GM19043 (cell line): ENCODE results near the gene NRG3.
"Not testable (repeated sequence)": the region's sequence is repeated elsewhere in the genome, so short reads cannot be mapped to it uniquely, and the experiment has no call there.

Source experiments
- ATAC-seq: cut with Tn5 transposase; IDR thresholded peaks from one replicate; pipeline ENCODE4 v1.9.1; 2021; ENCODE audit warnings: low read depth; ENCODE audit not compliant: unreplicated experiment

The NRG3 gene

DNA sequence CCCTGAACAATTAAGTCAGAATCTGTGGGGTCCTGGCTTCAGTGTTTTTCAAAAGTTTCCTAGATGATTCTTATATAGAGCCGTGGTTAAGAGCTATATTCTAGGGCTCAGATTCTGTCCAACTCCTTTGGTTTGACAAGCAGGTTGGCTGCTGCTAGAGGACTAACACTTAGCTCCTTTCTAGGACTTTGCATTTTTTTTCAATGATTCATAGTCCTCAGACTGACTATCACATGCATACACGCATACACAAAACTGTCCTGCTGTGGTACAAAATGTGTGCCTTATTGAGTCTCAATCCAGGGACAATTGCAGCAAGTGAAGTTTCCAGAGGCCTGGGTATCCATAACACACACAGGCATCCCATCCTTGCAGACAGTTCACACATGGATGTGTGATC is 392.0 kb downstream of the NRG3 start:
- ATAC-seq: no peak

GRCh38 chr10:82267465-82267864 is 392.5 kb downstream of the NRG3 start:
- no peak for ATAC-seq

GRCh38 chr10:82267960-82268359 is 393.0 kb downstream of the NRG3 start:
- no peak for ATAC-seq

GRCh38 chr10:82277591-82277990 is 402.6 kb downstream of the NRG3 start:
- ATAC-seq: no peak

DNA sequence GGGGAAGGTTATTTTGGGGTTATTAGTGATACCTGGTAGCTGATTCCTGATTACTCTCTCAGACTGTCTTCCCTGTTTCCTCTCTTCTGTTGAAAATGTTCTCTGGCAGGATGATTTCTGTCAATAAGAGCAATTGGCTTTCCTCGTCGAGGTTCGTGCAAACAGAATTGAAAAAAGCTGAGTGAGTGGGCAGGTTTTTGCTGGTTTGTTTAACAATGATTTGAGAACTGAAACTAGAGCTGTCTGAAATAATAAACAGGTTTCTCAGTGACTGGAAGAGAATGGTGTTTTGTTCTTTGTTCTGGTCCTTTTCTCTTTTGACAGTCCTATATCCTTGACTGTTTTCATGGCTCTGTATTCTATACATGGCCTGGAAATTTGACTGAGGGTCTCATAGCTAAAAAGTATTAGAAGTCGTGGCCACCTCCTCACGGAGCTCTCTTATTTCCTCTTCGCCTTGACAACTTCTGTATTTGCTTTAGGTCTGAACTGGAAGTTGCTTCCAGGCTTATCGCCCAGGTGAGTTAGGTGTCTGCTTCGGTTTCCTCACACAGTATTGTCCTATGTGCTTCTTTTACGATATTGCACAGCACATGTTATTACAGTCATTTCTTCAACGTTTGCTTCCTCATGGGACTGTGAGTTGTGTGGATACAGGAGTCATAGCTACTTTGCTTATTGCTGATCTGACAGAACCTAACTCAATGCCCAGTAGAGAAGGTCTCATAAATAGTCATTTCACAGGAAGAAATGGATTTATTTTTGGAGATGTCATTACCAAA is 403.6 kb downstream of the NRG3 start:
- no peak for ATAC-seq

- ATAC-seq: no peak
Observed at GRCh38 chr10:82282782-82283456, 407.9 kb downstream of the NRG3 start.

DNA sequence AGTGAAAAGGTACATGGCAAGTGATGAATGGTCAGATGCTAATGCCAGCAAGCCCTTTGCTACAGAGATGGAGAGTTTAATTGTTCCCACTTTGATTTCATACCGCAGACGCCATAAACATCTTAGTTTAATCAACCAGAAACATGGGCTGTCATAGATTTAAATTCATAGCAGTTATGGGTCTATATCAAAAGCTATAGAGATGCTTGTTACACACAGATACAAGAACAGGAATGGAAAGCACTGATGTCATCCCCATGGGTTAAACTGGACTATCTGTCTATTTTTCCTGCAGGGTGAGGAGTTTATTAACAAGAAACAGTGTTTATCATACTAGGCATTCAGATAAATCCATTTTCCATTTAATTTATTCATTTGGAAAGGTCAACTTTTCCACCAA is 409.2 kb downstream of the NRG3 start:
- ATAC-seq: no peak

- no peak for ATAC-seq
Observed at GRCh38 chr10:82288461-82288881, 413.5 kb downstream of the NRG3 start.

- ATAC-seq: no peak
Observed at GRCh38 chr10:82289945-82290344, 415.0 kb downstream of the NRG3 start.

DNA sequence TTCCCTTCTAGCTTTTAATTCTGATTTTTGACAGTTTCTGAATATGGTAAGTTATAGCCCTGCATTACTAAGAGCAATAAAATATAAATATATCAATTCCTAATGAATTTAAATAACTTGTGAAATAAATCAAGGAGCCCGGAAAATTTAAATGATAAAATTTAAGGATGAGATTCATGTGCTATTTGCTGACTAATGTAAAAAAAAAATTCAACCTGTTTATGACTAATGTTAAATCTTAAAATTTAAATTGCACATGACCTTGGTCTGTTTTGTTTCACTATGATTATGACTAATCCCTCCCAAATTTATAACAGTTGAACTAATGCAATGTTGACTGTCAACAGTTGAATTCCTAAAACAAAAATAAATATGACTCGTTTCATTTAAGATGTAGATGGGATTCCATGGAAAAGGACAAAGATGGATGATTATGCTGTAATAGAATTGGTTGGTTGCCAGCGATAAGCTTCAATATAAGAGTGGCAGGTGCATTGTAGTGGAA is 419.9 kb downstream of the NRG3 start:
- no peak for ATAC-seq

DNA sequence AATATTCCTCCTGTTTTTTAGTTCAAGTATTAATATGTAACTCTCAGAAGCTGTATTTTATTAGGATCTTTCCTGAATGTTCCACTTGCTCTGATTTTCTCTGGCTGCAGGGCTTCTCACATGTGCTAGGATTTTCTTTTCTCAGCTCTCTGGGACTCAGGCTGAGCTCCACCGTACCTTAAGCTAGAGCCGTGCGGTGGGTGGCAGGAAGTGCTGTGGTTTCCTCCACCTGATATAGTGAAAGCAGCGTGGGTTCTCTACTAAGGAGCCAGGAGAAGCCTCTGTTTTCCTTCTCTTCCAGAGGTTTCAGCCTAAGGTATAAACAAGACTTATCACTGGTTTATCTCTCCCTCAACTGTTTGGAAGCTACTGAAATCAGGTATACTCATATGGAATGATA is 433.6 kb downstream of the NRG3 start:
- ATAC-seq: no peak

DNA sequence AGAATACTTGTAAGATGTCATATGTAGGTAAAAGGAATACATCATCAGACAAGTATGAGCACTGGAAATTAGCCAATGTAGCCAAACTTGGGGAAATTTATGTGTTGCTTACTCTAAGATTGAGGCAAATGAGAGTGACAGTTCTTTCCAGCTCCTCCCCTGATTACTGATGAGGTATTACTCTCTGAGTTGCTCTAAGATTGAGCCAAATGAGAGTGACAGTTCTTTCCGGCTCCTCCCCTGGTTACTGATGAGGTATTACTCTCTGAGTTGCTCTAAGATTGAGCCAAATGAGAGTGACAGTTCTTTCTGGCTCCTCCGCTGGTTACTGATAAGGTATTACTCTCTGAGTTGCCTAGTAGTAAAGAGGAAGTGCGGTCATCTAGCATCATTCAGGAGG is 435.8 kb downstream of the NRG3 start:
- no peak for ATAC-seq

GRCh38 chr10:82313401-82313800 is 438.4 kb downstream of the NRG3 start:
- ATAC-seq: no peak

GRCh38 chr10:82318534-82318933 is 443.5 kb downstream of the NRG3 start:
- no peak for ATAC-seq

DNA sequence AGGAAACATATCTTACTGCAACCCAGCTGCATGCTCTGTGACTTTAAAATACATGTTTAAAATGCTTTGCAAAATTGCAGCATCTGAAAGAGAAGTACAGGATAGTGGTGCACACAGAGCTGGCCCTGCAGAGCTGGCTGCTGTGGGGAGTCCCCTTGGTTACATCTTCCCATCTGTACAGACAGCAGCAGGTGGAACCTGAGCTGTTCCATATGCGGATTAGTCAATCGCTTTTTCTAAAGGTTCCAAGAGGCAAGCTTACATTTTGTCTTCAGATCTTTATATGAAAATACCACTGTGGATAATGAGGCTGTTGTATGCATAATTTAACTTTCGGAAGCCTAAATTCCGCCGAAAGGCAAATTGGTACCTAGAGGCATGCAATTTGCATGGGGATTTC is 444.1 kb downstream of the NRG3 start:
- no peak for ATAC-seq

DNA sequence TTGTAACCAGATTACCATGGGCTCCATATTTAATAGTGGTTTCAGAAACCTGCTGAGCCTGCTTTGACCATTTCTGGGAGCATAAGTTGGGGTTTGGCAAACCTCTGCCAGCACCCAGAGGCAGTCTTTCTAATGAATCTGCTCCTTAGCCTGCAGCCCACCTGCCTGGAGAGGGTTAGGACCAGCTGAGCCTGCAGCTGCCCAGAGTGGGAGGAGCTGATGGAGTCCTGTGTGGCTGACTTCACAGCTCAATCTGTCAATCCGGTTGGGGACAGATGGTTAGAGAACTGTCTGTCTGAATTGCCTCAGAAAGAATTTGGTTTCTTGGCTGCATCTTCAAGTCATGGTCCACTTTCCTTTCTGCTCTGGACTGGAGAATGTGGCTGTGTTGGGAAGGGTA is 444.6 kb downstream of the NRG3 start:
- ATAC-seq: no peak

DNA sequence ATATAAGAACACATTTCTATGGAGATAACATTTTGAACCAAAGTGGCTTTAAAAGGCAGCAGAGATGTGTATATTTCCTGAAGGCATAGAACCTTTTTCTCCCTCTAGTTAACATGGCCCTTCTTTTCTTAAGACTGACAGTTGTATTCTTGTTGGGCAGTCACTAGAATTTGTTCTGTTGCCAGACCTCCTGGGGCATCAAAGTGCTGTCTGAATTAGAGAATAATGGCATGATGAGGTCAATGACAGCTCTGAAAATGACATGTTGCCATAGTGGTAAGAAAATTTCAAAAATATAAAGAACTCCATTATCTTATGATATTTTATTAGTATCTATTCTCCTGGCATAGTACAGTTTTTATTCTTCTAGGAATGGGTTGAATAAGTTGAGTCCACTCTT is 446.7 kb downstream of the NRG3 start:
- ATAC-seq: no peak

DNA sequence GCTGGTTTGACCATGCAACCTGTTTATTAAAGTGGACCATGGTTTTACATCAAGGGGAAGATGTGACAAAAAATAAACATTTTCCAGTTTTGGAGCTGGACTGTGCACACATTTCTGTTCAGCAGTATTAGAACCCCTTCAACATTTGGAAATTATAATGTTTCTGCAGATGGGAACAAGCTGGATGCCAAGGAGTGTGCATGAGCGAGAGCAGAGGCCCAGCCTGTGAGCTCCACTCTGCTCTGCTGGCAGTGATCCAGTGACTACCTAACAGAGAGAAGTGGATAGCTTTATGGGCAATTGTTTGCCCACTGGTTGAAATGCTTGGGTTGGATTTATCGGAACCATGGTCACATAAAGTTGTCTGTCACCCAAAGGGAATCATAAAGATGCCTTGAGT is 456.7 kb downstream of the NRG3 start:
- no peak for ATAC-seq

GRCh38 chr10:82335831-82336230 is 460.8 kb downstream of the NRG3 start:
- no peak for ATAC-seq

DNA sequence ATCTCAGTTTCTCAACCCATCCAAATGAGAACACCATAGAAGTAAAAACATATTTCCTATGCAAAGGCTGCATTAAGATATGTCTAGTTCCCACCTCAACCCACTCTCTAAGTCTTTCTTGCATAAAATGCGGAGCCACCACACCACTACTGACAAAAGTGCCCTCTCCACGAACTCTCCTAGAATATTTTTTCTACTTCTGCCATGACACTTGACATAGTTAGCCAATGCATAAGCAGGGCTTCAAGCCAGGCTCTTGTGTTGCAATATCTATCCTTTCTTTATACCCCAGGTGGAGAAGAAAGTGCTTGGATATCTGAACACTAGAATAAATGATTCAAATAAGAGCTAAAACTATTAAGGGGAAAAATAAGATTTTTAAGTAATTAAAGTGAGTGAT is 465.2 kb downstream of the NRG3 start:
- ATAC-seq: no peak

- ATAC-seq: not testable (repeated sequence)
Observed at GRCh38 chr10:82349590-82349989, 474.6 kb downstream of the NRG3 start.

- ATAC-seq: no peak
Observed at GRCh38 chr10:82353381-82353780, 478.4 kb downstream of the NRG3 start.
